ENCODE data around the gene CRK.
"Not testable (repeated sequence)": the region's sequence is repeated elsewhere in the genome, so short reads cannot be mapped to it uniquely, and the experiment has no call there.

- TF ChIP-seq POLR2AphosphoS5 (IDR thresholded peaks at IDR 0.05; ENCODE audit: insufficient read depth in 1 of 2, low read depth in 1 of 2); CTCF (IDR thresholded peaks at IDR 0.05): not testable (repeated sequence)
These were observed 5.8 kb downstream of the CRK start for GRCh38 chr17:1450261-1450660.
